Measurements from ENCODE around the gene RAB44.

GRCh38 chr6:36776167-36776566 is 78.5 kb downstream of the RAB44 start:
- TF ChIP-seq, protein P1, sequence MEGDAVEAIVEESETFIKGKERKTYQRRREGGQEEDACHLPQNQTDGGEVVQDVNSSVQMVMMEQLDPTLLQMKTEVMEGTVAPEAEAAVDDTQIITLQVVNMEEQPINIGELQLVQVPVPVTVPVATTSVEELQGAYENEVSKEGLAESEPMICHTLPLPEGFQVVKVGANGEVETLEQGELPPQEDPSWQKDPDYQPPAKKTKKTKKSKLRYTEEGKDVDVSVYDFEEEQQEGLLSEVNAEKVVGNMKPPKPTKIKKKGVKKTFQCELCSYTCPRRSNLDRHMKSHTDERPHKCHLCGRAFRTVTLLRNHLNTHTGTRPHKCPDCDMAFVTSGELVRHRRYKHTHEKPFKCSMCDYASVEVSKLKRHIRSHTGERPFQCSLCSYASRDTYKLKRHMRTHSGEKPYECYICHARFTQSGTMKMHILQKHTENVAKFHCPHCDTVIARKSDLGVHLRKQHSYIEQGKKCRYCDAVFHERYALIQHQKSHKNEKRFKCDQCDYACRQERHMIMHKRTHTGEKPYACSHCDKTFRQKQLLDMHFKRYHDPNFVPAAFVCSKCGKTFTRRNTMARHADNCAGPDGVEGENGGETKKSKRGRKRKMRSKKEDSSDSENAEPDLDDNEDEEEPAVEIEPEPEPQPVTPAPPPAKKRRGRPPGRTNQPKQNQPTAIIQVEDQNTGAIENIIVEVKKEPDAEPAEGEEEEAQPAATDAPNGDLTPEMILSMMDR (IDR thresholded peaks at IDR 0.05) = no peak
- no peak for TF ChIP-seq EZH2 (IDR thresholded peaks at IDR 0.05; ENCODE audit: borderline replicate concordance, insufficient read depth, low read depth, low read length, poor library complexity, severe bottlenecking)
